ENCODE data around the gene PPP6R3.
"Not testable (repeated sequence)": the region's sequence is repeated elsewhere in the genome, so short reads cannot be mapped to it uniquely, and the experiment has no call there.

Gene PPP6R3

GRCh38 chr11:68475626-68476025 is 15.1 kb downstream of the PPP6R3 start:
- in situ Hi-C loops (cut with MboI; ENCODE audit: low pct_unique_long_range_greater_than_20kb, low sequenced_read_pairs); DNase-seq: not testable (repeated sequence)

- in situ Hi-C loops (cut with MboI; ENCODE audit: low pct_unique_long_range_greater_than_20kb, low sequenced_read_pairs): no loop called here
- DNase-seq: no peak
Measured at GRCh38 chr11:68479390-68479789, 18.8 kb downstream of the PPP6R3 start.

GRCh38 chr11:68480193-68480592 is 19.6 kb downstream of the PPP6R3 start:
- no peak for DNase-seq
- in situ Hi-C loops (cut with MboI; ENCODE audit: low pct_unique_long_range_greater_than_20kb, low sequenced_read_pairs): no loop called here

GRCh38 chr11:68480852-68481510 is 20.4 kb downstream of the PPP6R3 start:
- in situ Hi-C loops (cut with MboI; ENCODE audit: low pct_unique_long_range_greater_than_20kb, low sequenced_read_pairs): no loop called here
- DNase-seq: no peak

- in situ Hi-C loops (cut with MboI; ENCODE audit: low pct_unique_long_range_greater_than_20kb, low sequenced_read_pairs): no loop called here
Measured at GRCh38 chr11:68481579-68482240, 21.2 kb downstream of the PPP6R3 start.

GRCh38 chr11:68488623-68489022 is 28.1 kb downstream of the PPP6R3 start:
- no peak for DNase-seq
- in situ Hi-C loops (cut with MboI; ENCODE audit: low pct_unique_long_range_greater_than_20kb, low sequenced_read_pairs): no loop called here

More at GRCh38 chr11:68481579-68482240, 21.2 kb downstream of the PPP6R3 start:
- DNase-seq: no peak

GRCh38 chr11:68495220-68495729 is 34.7 kb downstream of the PPP6R3 start:
- DNase-seq: no peak
- in situ Hi-C loops (cut with MboI; ENCODE audit: low pct_unique_long_range_greater_than_20kb, low sequenced_read_pairs): no loop called here

GRCh38 chr11:68495872-68496271 is 35.3 kb downstream of the PPP6R3 start:
- no peak for DNase-seq
- in situ Hi-C loops (cut with MboI; ENCODE audit: low pct_unique_long_range_greater_than_20kb, low sequenced_read_pairs): no loop called here

GRCh38 chr11:68497761-68498160 is 37.2 kb downstream of the PPP6R3 start:
- in situ Hi-C loops (cut with MboI; ENCODE audit: low pct_unique_long_range_greater_than_20kb, low sequenced_read_pairs): no loop called here
- DNase-seq: no peak

GRCh38 chr11:68498321-68498720 is 37.8 kb downstream of the PPP6R3 start:
- in situ Hi-C loops (cut with MboI; ENCODE audit: low pct_unique_long_range_greater_than_20kb, low sequenced_read_pairs): no loop called here
- no peak for DNase-seq

GRCh38 chr11:68498903-68499883 is 38.6 kb downstream of the PPP6R3 start:
- DNase-seq: no peak
- in situ Hi-C loops (cut with MboI; ENCODE audit: low pct_unique_long_range_greater_than_20kb, low sequenced_read_pairs): no loop called here

GRCh38 chr11:68500206-68500605 is 39.7 kb downstream of the PPP6R3 start:
- peak; percentile 32 for DNase-seq
- in situ Hi-C loops (cut with MboI; ENCODE audit: low pct_unique_long_range_greater_than_20kb, low sequenced_read_pairs): no loop called here

- in situ Hi-C loops (cut with MboI; ENCODE audit: low pct_unique_long_range_greater_than_20kb, low sequenced_read_pairs): no loop called here
- DNase-seq: no peak
Measured at GRCh38 chr11:68501813-68502212, 41.3 kb downstream of the PPP6R3 start.

GRCh38 chr11:68503251-68503687 is 42.7 kb downstream of the PPP6R3 start:
- DNase-seq: peak; percentile 53
- in situ Hi-C loops (cut with MboI; ENCODE audit: low pct_unique_long_range_greater_than_20kb, low sequenced_read_pairs): no loop called here

GRCh38 chr11:68503792-68504191 is 43.2 kb downstream of the PPP6R3 start:
- in situ Hi-C loops (cut with MboI; ENCODE audit: low pct_unique_long_range_greater_than_20kb, low sequenced_read_pairs): no loop called here
- no peak for DNase-seq

- in situ Hi-C loops (cut with MboI; ENCODE audit: low pct_unique_long_range_greater_than_20kb, low sequenced_read_pairs): no loop called here
- DNase-seq: no peak
Measured at GRCh38 chr11:68504432-68505066, 44.0 kb downstream of the PPP6R3 start.

GRCh38 chr11:68505596-68505995 is 45.0 kb downstream of the PPP6R3 start:
- in situ Hi-C loops (cut with MboI; ENCODE audit: low pct_unique_long_range_greater_than_20kb, low sequenced_read_pairs): no loop called here
- DNase-seq: peak; percentile 40

GRCh38 chr11:68506908-68507307 is 46.4 kb downstream of the PPP6R3 start:
- DNase-seq: no peak
- in situ Hi-C loops (cut with MboI; ENCODE audit: low pct_unique_long_range_greater_than_20kb, low sequenced_read_pairs): no loop called here

- DNase-seq: no peak
- in situ Hi-C loops (cut with MboI; ENCODE audit: low pct_unique_long_range_greater_than_20kb, low sequenced_read_pairs): no loop called here
Measured at GRCh38 chr11:68508425-68508824, 47.9 kb downstream of the PPP6R3 start.
